Measurements from ENCODE around the gene RUSC1.

The RUSC1 gene

DNA sequence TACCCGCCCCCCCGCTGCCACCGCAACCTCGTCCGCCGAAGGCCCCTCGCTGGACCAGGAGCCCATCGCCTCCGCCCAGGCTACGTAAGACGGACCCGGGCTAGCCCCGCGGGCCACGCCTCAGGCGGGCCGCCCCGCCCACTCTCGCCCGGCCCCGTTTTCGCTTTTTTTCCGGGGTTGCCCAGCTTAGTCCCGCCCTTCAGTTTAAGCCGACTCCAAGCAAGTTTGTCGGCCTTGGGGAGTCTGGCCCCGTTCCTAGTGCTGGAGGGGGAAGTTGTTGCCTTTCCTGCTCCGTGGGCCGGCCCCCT is 3.0 kb downstream of the RUSC1 start (continued):
- TF ChIP-seq, protein P1, sequence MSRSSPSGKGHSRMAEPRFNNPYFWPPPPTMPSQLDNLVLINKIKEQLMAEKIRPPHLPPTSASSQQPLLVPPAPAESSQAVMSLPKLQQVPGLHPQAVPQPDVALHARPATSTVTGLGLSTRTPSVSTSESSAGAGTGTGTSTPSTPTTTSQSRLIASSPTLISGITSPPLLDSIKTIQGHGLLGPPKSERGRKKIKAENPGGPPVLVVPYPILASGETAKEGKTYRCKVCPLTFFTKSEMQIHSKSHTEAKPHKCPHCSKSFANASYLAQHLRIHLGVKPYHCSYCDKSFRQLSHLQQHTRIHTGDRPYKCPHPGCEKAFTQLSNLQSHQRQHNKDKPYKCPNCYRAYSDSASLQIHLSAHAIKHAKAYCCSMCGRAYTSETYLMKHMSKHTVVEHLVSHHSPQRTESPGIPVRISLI (tag by site-specific recombination; IDR thresholded peaks at IDR 0.05), result peak; percentile 86

- POLR2A ChIA-PET, result interaction anchor here (0.6 to 4.4 kb wide), 20 partner anchors 13 to 285 kb away, joined by 3 to 32 read pairs (median 4); partner anchors contain the start of genes ASH1L, CLK2, ENTREP3 and FDPS
- Histone ChIP-seq H3K9me3 (ENCODE audit: control insufficient read depth, insufficient read depth, low read depth, low read length) (no peaks in the 10 kb centered on the region), H3K4me3 (ENCODE audit: low read depth, low read length) (peak overlapping the region; percentile 86), H3K27ac (ENCODE audit: extremely low read depth, low read depth, low read length) (peak overlapping the region; percentile 85), H3K36me3 (ENCODE audit: control insufficient read depth in 2 of 2, insufficient read depth in 1 of 2, low read length in 2 of 2) (peaks cover 14 to 61% of the 10 kb centered on the region in 2 experiments; a peak in 2 of 3 replicates), H3K4me1 (ENCODE audit: control insufficient read depth, insufficient read depth, low read length) (0 out of 2 replicates have a peak, but pooled peaks cover 3% of the 10 kb centered on the region)
- CTCF ChIA-PET, result interaction anchor here (0.6 to 8.4 kb wide), 18 partner anchors 13 to 291 kb away, joined by 3 to 77 read pairs (median 4); partner anchors contain the start of genes KRTCAP2, MTX1 and THBS3
- TF ChIP-seq PRDM4 (tag by site-specific recombination; IDR thresholded peaks at IDR 0.05), result peak; percentile 22; the same call in 1 of the 2 replicates
- TF ChIP-seq ZNF211 (tag by site-specific recombination; IDR thresholded peaks at IDR 0.05; ENCODE audit: low read depth), result no peak
- peak; percentile 75; the same call in 1 of the 2 replicates for TF ChIP-seq ZBTB7A (tag by site-specific recombination; IDR thresholded peaks at IDR 0.05; ENCODE audit: low read depth)
- no peak for TF ChIP-seq ZNF548 (tag by site-specific recombination; IDR thresholded peaks at IDR 0.05)
- TF ChIP-seq, protein P2, sequence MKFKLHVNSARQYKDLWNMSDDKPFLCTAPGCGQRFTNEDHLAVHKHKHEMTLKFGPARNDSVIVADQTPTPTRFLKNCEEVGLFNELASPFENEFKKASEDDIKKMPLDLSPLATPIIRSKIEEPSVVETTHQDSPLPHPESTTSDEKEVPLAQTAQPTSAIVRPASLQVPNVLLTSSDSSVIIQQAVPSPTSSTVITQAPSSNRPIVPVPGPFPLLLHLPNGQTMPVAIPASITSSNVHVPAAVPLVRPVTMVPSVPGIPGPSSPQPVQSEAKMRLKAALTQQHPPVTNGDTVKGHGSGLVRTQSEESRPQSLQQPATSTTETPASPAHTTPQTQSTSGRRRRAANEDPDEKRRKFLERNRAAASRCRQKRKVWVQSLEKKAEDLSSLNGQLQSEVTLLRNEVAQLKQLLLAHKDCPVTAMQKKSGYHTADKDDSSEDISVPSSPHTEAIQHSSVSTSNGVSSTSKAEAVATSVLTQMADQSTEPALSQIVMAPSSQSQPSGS (tag by site-specific recombination; IDR thresholded peaks at IDR 0.05; ENCODE audit: low read depth), result no peak
- peak; percentile 63 for TF ChIP-seq ZBTB48 (tag by site-specific recombination; IDR thresholded peaks at IDR 0.05)
- no peak; the same call in 1 of the 2 replicates for TF ChIP-seq OSR2 (tag by site-specific recombination; IDR thresholded peaks at IDR 0.05)
- TF ChIP-seq ZNF239 (tag by site-specific recombination; IDR thresholded peaks at IDR 0.05), result no peak
- TF ChIP-seq ZNF311 (tag by site-specific recombination; IDR thresholded peaks at IDR 0.05; ENCODE audit: borderline replicate concordance), result no peak
- TF ChIP-seq ZNF555 (tag by site-specific recombination; conservative IDR thresholded peaks at IDR 0.05), result no peak
- peak; percentile 54; the same call in 1 of the 2 replicates for TF ChIP-seq KLF16 (tag by site-specific recombination; IDR thresholded peaks at IDR 0.05)
- no peak for TF ChIP-seq ZNF677 (tag by site-specific recombination; IDR thresholded peaks at IDR 0.05)
- no peak for TF ChIP-seq ZNF121 (tag by site-specific recombination; IDR thresholded peaks at IDR 0.05)
- no peak for TF ChIP-seq ZNF544 (tag by site-specific recombination; IDR thresholded peaks at IDR 0.05)
- no peak for TF ChIP-seq ZNF704 (tag by site-specific recombination; IDR thresholded peaks at IDR 0.05)
- TF ChIP-seq, protein P3, sequence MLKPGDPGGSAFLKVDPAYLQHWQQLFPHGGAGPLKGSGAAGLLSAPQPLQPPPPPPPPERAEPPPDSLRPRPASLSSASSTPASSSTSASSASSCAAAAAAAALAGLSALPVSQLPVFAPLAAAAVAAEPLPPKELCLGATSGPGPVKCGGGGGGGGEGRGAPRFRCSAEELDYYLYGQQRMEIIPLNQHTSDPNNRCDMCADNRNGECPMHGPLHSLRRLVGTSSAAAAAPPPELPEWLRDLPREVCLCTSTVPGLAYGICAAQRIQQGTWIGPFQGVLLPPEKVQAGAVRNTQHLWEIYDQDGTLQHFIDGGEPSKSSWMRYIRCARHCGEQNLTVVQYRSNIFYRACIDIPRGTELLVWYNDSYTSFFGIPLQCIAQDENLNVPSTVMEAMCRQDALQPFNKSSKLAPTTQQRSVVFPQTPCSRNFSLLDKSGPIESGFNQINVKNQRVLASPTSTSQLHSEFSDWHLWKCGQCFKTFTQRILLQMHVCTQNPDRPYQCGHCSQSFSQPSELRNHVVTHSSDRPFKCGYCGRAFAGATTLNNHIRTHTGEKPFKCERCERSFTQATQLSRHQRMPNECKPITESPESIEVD (tag by site-specific recombination; IDR thresholded peaks at IDR 0.05), result no peak
- TF ChIP-seq, protein P1 (tag by site-specific recombination; IDR thresholded peaks at IDR 0.05), result no peak
- TF ChIP-seq ZNF248 (tag by site-specific recombination; IDR thresholded peaks at IDR 0.05), result no peak
- no peak for TF ChIP-seq ZNF777 (tag by site-specific recombination; IDR thresholded peaks at IDR 0.05; ENCODE audit: borderline replicate concordance)
- TF ChIP-seq, protein P4, sequence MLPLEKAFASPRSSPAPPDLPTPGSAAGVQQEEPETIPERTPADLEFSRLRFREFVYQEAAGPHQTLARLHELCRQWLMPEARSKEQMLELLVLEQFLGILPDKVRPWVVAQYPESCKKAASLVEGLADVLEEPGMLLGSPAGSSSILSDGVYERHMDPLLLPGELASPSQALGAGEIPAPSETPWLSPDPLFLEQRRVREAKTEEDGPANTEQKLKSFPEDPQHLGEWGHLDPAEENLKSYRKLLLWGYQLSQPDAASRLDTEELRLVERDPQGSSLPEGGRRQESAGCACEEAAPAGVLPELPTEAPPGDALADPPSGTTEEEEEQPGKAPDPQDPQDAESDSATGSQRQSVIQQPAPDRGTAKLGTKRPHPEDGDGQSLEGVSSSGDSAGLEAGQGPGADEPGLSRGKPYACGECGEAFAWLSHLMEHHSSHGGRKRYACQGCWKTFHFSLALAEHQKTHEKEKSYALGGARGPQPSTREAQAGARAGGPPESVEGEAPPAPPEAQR (tag by site-specific recombination; IDR thresholded peaks at IDR 0.05), result no peak
- TF ChIP-seq ZNF394 (tag by site-specific recombination; IDR thresholded peaks at IDR 0.05; ENCODE audit: borderline replicate concordance), result no peak
- TF ChIP-seq ZNF23 (tag by site-specific recombination; IDR thresholded peaks at IDR 0.05; ENCODE audit: borderline replicate concordance), result no peak
- no peak for TF ChIP-seq HOXC10 (CRISPR knock-in tag; IDR thresholded peaks at IDR 0.05)
- TF ChIP-seq ZNF707 (tag by site-specific recombination; IDR thresholded peaks at IDR 0.05), result no peak
- peak; percentile 86 for TF ChIP-seq ZNF366 (tag by site-specific recombination; conservative IDR thresholded peaks at IDR 0.05)
Measured at GRCh38 chr1:155324037-155324716, 3.5 kb downstream of the RUSC1 start.
